Measurements from ENCODE around the gene WAS.

Gene WAS

DNA sequence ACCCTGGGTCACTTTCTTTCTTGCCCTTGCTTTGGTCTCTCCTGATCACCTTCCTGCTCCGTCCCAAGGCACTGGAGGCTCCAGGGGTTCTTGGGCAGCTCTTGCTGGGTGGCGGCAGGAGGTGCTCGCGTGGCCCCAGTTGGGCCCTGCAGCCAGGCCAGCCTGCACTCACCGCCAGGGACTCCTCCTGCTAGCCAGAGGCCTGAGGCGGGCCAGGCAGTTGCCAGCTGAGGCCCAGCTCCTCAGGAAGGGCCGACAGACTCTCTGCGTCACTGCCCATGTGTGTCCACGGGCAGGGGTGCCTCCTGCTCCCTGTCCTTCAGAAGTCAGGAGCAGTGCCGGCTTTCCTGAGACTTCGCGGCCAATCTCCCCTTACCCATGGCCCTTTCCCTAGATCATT lies 22.3 kb downstream of the WAS start:
- no peak for TF ChIP-seq ZFX (IDR thresholded peaks at IDR 0.05)
- H3K27ac ChIP-seq = no peak overlapping the region; the same call in 1 of the 2 replicates

DNA sequence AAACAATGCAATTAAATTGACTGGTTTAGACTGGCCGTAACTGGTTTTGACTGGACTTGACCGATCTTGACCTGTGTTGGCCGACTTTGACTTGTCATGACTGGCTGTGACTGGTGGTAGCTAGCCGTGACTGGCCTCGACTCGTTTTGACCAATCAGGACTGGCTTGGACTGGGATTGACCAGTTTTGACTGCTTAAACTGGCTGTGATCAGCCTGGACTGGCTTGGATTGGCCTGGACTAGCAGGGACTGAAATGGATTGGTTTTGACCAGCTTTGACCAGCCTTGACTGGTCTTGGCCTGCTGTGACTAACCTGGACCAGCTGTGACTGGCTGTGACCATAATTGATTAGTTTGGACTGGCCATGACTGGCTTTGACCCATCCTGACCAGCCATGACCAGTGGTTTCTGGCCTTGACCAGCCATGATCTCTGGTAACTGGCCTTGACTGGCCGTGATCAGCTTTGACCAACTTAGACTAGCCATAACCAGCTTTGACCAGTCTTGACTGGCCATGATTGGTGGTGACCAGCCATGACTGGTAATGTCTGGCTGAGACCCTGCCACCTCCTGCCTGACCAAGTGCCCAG lies 26.0 kb downstream of the WAS start:
- no peak overlapping the region for H3K27ac ChIP-seq
- TF ChIP-seq ZFX (IDR thresholded peaks at IDR 0.05) = no peak
- TF ChIP-seq, protein P1, sequence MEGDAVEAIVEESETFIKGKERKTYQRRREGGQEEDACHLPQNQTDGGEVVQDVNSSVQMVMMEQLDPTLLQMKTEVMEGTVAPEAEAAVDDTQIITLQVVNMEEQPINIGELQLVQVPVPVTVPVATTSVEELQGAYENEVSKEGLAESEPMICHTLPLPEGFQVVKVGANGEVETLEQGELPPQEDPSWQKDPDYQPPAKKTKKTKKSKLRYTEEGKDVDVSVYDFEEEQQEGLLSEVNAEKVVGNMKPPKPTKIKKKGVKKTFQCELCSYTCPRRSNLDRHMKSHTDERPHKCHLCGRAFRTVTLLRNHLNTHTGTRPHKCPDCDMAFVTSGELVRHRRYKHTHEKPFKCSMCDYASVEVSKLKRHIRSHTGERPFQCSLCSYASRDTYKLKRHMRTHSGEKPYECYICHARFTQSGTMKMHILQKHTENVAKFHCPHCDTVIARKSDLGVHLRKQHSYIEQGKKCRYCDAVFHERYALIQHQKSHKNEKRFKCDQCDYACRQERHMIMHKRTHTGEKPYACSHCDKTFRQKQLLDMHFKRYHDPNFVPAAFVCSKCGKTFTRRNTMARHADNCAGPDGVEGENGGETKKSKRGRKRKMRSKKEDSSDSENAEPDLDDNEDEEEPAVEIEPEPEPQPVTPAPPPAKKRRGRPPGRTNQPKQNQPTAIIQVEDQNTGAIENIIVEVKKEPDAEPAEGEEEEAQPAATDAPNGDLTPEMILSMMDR (conservative IDR thresholded peaks at IDR 0.05) = no peak

DNA sequence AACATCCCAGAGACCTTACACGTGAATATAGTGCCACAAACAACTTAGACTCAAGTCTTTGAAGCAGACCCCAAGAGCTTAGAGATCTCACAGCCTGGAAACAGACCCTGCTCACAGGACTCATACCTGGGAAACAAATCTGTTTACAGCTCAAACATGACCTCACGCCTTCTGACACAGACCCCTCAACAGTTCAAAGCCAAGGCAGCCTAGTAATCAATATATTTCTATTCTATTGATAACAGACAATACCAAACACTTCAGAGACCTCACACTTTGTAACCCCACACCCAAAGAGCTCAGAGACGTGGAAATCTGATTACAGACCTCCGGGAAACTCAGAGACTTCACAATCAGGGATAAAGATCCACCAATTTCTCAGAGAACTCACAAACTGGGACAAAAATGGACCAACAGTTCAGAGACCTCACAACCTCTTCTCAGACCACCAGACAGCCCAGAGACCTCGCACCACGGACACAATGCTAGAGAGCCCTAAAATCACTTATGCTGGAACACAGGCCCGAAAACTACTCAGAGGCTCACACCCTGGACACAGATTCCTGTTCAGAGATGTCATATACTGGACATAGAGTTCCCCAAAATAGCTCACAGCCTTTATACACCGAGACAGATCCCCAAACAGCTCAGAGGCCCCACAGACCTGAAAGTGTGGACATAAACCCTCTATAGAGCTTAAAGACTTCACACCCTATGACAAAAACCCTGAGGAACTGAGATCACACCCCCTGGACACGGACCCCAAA lies 27.7 kb downstream of the WAS start:
- no peak overlapping the region for H3K27ac ChIP-seq
- no peak for TF ChIP-seq ZFX (IDR thresholded peaks at IDR 0.05)
- TF ChIP-seq, protein P1 (conservative IDR thresholded peaks at IDR 0.05) = no peak

DNA sequence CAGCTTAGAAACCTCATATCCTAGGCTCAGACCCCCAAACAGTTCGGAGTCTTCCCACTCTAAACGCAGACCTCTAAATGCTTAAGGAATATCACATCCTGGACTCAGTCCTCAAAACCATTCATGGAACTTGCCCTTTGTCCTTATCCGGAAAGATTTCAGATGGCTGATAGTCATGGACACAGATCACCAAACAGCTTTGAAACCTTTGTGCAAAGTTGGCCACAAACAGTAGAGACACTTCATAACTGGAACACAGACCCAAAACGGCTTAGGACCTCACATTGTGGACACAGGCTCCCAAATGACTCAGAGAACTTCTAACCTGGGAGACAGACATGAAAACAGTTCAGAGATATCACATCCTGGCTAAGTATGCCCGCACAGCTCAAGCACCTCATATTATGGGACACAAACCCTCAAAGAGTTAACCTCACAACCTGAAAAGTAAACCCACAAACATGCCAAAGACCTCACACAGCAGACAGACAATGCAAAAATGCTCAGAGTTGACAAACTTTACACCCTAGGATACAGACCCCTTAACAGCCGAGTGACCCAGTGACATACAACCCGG lies 28.4 kb downstream of the WAS start:
- no peak overlapping the region for H3K27ac ChIP-seq
- TF ChIP-seq, protein P1 (conservative IDR thresholded peaks at IDR 0.05) = no peak
- no peak for TF ChIP-seq ZFX (IDR thresholded peaks at IDR 0.05)

DNA sequence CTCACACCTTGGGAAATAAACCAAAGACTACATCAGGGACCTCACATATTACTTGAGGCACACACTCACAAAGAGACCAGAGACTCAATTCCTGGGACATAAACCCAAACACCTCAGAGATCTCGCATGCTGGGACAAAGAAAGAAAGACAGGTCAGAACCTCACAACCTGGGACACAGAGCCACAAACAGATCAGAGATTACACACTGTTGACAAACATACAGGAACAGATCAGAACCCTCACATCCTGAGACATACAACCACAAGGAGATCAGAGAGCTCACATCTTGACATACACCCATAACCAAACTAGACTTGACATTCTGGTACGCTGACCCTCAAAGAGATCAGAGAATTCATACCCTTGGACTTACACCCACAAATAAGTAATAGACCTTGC lies 30.2 kb downstream of the WAS start:
- no peak overlapping the region for H3K27ac ChIP-seq
- TF ChIP-seq, protein P1 (conservative IDR thresholded peaks at IDR 0.05) = no peak
- no peak for TF ChIP-seq ZFX (IDR thresholded peaks at IDR 0.05)

DNA sequence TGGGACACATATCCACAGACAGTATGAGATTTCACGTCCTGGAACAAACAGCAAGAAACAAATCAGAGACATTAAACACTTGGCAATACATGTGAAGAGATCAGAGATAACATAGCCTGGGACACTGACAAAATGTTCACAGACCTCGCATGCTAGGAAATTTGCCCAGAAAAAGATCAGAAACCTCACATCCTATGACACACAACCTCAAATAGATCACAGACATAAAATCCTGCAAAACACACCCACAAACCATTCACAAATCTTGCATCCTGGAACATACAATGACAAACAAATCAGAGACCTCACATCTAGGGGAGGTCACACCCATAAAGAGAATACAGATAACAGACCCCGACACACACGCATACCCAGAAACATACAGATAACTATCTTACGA lies 31.0 kb downstream of the WAS start:
- no peak overlapping the region for H3K27ac ChIP-seq
- no peak for TF ChIP-seq ZFX (IDR thresholded peaks at IDR 0.05)
- TF ChIP-seq, protein P1 (conservative IDR thresholded peaks at IDR 0.05) = no peak

DNA sequence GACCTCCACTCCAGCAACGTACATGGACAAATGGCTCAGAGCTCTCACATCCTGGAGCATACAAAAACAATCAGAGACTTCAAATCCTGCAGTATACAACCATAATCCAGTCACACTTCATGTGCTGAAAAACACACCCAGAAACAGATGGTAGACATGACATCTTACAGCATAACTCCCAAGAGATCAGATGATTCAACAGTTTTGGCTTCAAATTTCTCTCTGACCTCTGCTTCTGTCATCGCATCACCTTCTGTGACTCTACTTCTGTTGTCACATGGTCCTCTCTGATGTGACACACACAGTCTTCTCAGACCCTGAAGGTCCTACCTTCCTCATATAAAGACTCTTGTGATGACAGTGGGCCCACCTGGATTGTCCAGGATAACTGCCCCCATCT lies 31.5 kb downstream of the WAS start:
- no peak overlapping the region for H3K27ac ChIP-seq
- no peak for TF ChIP-seq ZFX (IDR thresholded peaks at IDR 0.05)
- TF ChIP-seq, protein P1 (conservative IDR thresholded peaks at IDR 0.05) = no peak
